Measurements from ENCODE around the gene CRYBB1.

Gene CRYBB1

GRCh38 chr22:26556904-26557303 lies 60.9 kb downstream of the CRYBB1 start:
- DNase-seq (ENCODE audit: low read depth in 2 of 3, low spot score in 1 of 3): no peak

GRCh38 chr22:26555478-26555877 lies 62.3 kb downstream of the CRYBB1 start:
- DNase-seq (ENCODE audit: low read depth in 2 of 3, low spot score in 1 of 3): no peak

- no peak for DNase-seq (ENCODE audit: low read depth in 2 of 3, low spot score in 1 of 3)
Measured at GRCh38 chr22:26554956-26555355, 62.9 kb downstream of the CRYBB1 start.

GRCh38 chr22:26553056-26553752 lies 64.6 kb downstream of the CRYBB1 start:
- no peak for DNase-seq (ENCODE audit: low read depth in 2 of 3, low spot score in 1 of 3)

GRCh38 chr22:26552466-26552865 lies 65.4 kb downstream of the CRYBB1 start:
- DNase-seq (ENCODE audit: low read depth in 2 of 3, low spot score in 1 of 3): no peak

GRCh38 chr22:26551568-26551967 lies 66.3 kb downstream of the CRYBB1 start:
- DNase-seq (ENCODE audit: low read depth in 2 of 3, low spot score in 1 of 3): no peak

GRCh38 chr22:26550498-26551033 lies 67.3 kb downstream of the CRYBB1 start:
- no peak for DNase-seq (ENCODE audit: low read depth in 2 of 3, low spot score in 1 of 3)

- no peak for DNase-seq (ENCODE audit: low read depth in 2 of 3, low spot score in 1 of 3)
Measured at GRCh38 chr22:26549902-26550497, 67.8 kb downstream of the CRYBB1 start.

Data from stimulated activated CD4-positive, alpha-beta T cell treated with anti-CD3 and anti-CD28 coated beads, Interleukin-12 subunit alpha, Interleukin-12 subunit beta, amount 100 ng/mL, for 48 hours (primary cell).